Endometrial microvascular endothelial cells (primary cell): ENCODE results near the gene ZBTB42. TPM values are rescaled to one million over a fixed set of nuclear protein-coding genes. Genes with fewer than 3 reads are reported as not detected.

ENCODE experiments used
- in situ Hi-C: cut with HindIII; loops from 2 replicates; pipeline ENCODE4 v1.10.0; 2017; ENCODE audit warnings: low sequenced_read_pairs, low pct_unique_long_range_greater_than_20kb; ENCODE audit errors: inconsistent ontology term
- total RNA-seq: library from RNA; depleted of rRNA; stranded (reverse); fragments of >200 nt; gene quantifications from one replicate; pipeline ENCODE4 v1.2.3, GENCODE V29; 2015; ENCODE audit errors: inconsistent ontology term

Gene ZBTB42
- total RNA-seq, 1 donor from 2014 or later: 3.1 TPM

DNA sequence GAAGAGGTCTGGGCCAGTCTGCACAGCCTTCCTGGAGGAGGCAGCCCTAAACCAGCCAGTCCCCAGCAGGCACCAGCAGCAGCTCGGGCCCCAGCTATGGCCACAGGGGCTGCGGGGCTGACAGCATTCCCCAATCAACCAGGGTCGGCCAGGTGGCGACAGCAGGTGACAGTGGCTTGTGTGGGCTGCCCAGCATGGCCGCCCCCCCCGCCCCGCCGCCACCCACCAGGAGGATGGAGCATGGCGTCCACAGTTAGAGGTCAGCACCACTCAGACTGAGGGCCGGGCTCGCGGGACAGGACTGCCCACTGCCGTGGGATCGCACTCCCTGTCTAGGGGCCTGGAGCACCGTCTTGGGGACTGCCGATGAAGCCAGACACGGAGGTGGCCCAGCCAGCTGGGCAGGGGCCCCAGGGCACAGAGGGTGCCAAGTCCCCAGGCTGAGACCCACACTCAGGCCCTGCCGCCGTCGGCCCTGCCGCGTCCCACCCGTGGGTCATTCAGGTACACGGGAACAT lies 20.3 kb upstream of the ZBTB42 start:
- in situ Hi-C loops: no loop called here

DNA sequence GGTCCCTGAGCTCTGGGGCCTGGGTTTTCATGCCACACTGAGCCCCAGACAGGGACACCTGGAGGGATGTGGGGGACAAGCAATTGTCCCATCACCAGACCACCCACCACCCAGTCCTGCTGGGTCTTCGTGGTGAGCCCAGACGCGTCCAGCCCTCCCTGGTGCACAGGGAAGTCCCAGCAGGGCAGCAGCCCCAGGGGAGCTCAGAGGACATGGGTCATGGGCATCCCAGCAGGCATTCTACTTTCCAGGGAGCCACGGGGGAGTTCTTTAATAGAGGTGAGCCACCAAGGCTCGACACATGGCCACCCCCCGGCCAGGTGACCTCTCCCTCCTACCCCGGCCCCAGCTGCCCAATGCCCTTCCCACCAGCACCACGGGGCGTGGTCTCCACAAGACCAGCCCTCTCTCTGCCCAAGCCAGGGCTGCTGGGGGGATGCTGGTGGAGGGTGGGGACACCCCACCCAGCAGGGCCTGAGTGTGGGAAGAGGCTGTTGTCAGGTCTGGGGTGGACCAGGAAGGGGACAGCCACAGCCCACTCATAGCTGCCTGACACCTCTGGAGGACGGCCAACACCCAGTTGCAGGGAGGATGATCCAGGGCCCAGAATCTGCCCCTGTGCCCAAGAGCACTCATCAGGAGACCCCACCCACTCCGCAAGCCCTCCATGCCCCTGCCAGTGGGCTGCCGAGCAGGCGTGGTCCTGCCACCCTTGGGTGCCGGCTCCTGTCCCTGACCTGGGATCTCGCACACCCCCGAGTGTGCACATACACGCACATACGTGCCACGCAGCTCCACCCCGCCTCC lies 19.4 kb upstream of the ZBTB42 start:
- in situ Hi-C loops: no loop called here

DNA sequence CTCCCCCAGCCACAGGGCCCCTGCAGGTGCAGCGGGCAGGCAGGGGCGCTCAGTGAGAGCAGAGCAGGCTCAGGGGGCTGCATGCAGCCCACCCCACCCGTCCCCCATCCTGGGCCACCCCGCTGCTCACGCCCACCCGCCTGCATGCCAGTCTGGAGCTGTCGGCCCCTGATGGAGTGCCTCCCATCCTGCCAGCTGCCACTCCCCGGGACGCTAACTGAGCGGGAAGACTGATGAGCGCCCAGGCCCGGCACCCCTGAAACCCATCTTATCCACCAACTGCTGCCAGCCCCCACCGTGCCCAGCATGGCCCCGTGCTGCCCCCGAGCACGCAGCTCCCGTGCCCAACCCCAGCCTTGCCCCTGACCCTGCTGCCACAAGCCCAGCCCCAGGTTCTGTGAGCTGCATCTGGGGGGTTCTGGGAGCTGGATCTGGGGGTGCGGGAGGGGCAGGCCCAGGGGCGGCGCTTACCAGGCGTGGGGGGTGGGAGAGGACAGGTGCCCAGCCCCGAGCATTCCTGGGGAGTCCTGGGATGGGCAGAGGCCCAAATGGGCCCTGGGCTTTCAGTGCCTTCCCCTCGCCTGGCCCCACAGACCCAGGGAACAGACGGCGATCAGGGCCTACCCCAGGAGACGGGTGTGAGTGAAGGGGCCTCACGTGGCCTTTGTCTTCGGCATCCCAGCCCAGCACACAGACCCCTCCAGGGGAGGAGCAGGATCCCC lies 18.7 kb upstream of the ZBTB42 start:
- in situ Hi-C loops: no loop called here

DNA sequence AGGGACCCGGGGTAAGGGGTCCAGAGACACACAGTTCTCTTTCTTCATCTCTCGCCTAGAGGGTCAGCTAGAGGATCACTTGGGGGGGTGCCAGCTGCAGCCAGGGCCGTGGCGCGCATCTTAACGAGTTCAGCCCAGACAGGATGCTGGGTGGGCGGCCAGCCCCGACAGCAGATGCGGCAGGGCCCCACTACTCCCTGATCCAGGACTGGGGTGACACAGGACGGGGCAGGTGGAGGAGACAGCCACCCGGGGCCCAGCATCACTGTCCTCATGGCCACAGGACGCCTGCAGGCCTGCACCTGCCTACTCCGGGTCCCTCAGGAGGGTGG lies 18.1 kb upstream of the ZBTB42 start:
- in situ Hi-C loops: no loop called here

DNA sequence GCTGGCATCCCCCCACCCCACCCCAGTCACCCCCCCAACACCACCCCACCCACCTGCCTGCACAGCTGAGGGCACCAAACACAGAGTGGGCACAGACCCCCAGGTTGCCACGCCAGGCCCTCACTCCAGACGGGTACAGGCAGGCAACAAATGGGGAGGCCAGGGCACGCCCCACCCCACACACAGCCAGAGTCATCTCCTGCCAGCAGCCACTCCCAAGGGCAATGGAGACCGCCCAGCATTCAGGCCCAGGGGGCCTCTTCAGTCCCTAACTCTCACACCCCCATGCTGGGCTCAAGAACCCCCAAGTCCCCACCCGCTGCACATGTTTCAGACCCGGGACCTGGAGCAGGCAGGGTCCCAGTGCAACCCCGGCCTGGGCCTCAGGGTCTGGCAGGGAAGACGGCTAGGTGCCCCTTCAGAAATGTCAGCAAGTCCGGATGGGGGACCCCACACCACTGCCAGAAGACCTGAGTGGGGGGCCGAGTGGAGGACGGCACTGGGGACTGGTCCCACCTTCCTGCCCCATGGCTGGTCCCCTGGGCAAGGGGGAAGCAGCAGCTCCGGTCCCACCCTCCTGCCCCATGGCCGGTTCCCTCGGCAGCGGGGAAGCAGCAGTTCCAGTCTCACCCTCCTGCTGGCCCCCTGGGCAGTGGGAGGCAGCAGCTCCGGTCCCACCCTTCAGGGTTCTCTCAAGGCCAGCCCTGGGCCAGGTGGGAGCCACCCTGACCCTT lies 17.2 kb upstream of the ZBTB42 start:
- in situ Hi-C loops: no loop called here

DNA sequence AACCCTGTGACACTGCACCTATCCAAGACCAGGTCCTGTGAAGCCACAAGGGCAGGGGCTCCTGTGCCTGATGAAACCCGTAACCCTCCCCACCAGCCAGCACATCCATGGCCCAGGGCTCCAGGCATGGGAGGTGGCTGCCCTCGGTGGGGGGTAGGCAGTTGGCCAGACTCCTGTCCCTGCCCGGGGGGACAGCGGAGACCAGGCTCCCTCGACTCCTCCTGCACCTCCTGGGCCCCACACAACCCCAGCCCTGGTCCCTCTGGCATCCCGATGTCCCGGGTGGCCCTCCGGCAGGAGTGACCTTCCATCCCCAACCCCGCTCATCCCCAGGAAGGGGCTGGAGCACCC lies 16.7 kb upstream of the ZBTB42 start:
- in situ Hi-C loops: no loop called here

DNA sequence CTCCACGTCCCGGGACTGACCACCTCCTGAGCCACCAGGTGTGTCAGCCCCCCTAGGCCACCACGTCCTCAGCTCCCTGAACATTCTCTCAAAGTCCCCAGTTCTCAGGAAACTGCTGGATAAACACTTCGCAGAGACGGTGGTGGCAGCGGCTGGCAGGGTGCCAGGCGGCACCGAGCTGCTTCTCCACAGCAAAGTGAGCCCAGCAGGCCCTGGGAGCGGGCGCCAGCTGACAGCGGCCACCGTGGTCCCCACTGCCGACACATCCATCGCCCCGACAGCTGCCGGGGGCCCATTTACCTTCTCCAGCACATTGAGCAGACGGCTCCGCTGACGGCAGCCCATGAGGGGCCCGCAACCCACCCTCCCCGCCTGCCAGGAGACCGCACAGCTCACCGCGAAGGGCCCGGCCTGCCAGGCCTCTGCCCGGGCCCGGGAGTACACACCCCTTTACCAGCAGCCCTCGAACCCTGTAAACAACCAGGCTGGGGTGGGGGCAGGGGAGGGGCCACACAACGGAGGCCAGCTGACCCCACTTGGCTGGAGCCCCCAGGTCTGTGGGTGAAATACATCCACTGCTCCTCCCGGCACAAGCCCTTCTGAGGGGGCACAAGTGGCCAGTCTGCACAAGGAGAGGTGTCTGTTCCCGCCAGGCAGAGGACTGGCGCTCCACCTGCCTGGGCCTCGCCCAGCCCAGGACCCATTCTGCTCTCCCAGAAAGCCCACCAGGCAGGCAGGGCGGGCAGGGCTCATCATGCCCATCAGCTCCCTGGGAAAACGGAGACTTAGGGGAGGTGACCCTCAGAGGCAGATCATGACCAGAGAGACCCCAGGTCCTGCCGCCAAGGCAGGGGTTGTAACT lies 15.8 kb upstream of the ZBTB42 start:
- in situ Hi-C loops: no loop called here

DNA sequence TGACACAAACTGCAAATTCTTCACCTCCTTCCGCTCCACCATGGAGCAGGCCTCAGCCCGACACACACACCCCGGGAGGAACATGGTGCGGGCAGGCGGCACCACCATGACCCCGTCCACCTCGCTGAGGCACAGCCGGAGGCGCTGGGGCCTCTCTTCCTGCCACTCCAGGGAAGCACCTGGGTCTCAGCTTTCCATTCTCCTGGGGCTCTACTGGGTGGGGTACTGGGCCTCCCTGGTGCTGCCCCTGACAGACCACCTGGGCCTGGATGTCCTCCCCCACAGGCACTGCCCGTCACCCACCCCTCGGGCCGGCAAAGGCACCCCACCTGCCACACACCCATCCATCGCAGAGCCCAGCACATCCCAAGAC lies 15.2 kb upstream of the ZBTB42 start:
- in situ Hi-C loops: no loop called here

DNA sequence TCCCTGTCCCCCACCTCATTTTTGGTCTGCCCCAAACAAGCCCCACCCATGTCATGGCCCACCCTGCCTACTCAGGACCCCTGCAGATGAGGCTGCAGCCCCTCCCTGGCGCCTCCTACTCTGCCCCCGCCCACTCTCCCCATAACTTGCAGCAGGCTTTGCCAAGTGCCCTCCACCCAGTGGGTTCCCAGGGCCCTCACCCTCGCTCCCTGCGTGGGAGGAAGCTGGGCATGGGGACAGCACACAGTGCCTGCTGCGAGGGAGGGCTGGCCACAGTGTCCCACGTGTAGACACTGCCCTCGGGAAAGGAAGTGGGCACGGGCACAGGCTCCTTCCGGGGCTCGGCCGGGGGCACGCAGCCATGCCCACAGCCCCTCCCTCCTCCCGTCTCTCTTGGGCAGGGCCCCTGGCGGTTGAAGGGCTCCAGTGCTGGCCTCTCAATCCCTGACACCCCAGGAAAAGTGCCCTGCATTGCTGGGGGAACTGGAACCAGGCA lies 14.8 kb upstream of the ZBTB42 start:
- in situ Hi-C loops: no loop called here

DNA sequence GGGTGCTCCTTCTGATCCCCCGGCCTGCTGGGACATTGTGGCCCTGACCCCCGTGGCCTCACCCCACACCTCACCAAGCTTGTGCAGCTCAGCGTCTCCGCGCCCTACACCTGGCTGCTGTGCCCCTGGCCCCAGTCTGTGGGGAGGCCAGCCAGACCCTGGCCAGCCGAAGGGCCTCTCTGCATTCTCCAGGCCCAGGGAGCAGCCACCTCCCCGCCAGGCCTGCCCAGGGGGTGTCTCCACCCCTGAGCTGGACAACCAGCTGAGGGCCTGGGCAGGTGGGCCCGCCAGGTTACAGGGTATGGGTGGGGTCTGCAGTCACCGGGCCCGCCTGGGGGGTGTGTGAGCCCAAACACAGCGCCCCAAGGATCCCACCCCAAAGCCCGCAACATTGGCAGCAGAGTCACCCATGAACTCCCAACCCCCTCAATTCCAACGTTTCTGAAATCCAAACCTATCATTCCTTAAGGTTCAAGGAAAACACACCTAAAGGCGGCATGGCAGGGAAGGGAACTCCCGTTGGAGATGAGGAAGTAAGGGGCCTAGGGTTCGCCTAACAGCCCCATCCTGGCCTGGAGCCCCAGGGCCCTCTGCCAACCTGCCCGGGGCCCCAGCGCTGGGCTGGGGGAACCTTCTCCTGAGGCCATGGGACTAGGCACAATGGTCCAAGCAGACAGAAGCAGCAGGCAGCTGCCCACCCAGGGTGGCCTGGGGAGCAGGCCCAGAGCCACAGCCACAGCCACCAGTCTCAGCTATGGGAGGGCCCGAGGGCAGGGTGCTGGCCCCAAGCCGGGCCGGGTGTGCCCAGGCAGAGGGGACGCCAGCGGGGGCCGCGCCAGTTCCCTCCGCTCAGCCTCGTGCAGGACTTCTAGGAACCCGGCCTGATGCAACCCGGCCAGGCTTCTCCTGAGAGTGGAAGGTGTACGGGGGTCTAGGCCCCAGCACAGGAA lies 13.9 kb upstream of the ZBTB42 start:
- in situ Hi-C loops: no loop called here

DNA sequence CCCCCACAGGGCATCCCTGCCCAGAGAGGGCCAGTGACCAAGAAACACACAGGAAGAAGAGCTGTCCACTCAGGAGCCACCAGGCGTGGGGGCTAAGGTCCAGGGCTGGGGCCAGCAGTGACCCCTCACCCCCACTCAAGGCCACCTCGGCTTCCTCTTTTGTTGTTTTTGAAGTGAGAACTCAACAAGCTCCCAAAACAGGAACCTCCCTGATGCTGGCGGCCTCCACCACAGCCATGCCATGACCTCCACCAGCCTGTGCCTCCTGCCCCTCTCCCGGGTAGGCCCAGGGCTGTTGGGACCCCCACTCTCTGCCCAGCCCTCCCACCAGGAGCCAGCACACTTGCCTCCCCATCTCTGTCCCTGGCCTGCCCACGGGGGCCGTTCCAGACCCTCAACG lies 13.2 kb upstream of the ZBTB42 start:
- in situ Hi-C loops: no loop called here

DNA sequence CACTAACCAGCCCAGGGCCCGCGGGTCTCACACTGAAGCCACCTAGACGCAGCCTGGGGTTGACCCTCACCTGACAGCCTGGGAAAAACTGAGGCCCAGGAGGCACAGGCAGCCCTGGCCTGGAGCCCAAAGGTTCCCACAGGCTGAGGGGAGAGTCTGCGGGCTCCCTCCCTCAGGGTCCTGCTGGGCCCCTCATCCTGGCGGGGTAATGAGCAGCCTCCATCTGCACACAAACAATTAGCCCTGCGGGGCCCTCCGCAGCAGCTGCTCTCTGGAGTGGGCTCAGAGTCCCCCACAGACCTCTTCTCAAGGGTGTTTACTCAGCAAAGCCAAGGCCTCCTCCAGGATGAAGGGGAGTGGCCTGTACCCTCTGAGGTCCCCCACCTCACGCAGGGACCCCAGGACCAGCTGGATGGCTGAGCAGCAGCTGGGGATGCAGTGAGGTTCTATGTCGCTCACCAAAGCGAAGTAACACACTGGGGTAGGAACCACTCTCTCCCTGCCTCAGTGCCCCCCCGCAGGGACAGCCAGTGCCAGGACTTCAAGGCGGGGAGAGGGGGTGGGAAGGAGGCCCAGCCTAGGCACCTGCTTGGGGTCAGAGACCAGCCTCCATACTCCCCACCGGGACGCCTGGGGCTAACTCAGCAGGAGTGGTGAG lies 12.6 kb upstream of the ZBTB42 start:
- in situ Hi-C loops: no loop called here

DNA sequence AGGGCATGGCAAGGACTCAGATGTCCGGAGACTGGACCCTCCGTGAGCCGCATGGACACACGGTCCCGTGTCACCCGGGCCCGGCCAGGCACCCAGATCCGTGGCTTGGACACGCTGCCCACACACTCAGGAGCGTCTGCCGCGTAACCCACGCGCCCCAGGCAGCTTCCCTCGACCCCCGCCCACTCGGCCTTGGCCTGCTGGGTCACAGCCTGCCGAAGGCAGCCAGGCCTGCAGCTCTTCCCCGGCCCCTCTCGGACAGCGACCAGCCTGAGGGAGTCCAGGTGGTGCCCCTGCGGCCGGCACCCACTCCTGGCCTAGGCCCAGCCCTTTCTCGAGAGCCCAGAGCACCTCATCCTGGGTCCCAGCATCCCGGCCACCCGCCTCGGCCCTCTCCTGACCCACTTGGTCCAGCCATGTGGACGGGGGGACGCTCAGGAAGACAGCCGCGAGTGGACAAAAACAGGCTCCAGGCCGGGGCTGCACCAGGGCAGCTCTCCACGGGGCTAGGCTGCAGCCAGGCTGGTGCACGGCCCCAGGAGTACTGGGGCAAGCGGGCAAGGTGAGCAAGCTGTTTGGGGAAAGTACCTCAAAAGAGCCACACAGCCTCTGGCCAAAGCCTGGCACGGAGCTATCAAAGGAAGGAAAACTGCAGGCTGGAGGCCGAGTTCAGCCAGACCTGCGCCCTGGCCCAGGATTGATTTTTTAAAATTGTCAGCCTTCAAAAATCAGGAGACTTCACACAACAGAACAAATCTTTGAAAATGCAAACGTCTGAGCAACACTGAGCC lies 11.8 kb upstream of the ZBTB42 start:
- in situ Hi-C loops: no loop called here

DNA sequence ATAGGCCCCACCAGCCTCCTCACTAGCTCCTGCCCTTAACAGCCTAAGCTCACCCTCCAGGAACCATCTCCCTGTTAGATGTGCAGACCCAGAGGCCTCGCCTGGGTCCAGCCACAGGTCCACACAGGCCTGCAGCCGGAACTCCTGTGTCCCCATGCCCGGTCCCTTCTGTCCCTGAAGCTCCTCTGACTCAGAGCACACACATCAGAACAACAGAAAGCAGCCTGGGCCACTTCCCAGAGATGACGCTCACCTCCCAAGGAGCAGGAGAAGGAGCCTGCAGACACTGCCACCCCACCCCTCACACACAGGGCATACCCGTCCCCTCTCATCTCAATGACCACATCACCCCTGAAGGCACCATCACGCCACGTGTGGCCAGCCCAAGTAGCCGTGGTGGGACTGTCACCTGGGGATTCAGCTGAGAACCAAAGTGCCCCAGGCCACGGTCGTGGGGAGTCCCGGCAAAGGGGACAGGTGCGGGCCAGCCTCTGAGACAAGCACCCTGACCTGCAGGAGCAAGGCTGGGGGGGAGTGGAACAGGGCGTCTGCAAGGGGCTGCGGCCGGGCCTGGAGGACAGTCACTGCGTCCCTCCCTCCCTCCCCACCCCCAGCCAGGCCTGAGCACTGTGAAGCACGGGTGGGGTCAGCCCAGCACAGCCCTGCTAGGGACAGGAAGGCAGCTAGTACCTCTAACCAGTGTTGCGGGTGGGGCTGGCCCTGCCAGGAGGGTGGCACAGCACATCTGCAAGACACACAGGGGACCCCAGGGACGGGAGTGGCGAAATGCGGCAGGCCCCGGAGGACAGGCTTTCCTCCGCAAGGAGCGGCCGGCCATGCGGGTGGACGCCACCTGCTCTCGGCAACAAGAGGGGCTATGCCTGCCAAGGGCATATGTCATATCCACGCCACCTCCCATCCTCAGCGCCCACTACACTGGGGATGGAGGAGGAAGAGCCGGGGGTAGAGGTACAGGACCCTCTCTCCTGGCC lies 10.9 kb upstream of the ZBTB42 start:
- in situ Hi-C loops: no loop called here

DNA sequence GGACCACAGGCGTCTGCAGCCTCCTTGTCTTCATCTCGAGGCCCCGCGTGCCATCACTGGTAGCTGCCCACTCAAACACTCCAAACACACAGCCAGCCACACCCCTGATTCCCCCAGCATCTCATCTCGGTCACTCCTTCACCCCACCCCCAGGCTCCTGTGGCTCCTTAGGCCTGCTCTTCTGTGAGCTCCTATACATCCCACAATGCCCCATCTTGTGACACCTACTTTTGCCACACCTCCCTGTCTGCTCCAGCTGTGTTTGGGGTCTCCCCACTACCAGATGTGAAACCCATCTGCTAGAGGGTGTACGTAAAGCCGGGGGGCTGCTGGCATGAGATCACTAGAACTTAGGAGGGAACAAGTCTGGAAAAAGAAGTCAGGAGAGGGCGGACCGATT lies 9.5 kb upstream of the ZBTB42 start:
- in situ Hi-C loops: no loop called here
